ENCODE results near the gene TEX9.
A peak's percentile ranks its signal among the peaks of the same experiment; 100 is the strongest.

TEX9 gene

DNA sequence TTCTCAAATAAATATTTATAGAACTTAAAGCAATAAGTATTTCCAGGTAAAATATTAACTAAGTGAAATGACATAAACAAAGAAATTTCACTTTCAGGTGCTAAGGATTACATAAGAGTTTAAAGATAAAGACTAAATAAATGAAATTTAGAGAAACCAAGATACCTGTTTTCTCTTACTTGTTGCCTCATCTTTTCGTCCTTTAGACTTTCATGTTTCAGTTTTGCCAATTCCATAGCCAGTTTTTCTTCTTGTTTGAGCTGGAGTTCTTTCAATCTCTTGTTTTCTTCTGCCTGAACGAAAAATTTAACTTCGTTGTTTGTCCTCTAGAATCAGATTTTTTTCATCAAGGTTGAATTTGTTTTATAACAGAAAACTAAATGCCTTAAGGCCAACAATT lies 91.0 kb downstream of the TEX9 start:
- DNase-seq: no peak

DNA sequence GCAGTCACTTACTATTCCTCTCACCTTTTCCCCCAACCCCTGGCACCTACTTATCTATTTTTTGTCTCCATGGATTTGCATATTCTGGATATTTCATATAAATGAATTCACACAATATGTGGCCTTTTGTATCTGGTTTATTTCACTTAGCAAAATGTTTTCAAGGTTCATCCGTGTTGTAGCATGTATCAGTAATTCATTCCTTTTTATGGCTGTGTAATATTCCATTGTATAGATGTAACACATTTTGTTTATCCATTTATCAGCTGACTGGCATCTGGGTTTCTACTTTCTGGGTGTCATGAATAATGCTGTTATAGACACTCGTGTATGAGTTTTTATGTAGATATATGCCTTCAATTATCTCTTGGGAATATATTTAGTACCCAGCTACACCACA lies 93.9 kb downstream of the TEX9 start:
- no peak for DNase-seq

DNA sequence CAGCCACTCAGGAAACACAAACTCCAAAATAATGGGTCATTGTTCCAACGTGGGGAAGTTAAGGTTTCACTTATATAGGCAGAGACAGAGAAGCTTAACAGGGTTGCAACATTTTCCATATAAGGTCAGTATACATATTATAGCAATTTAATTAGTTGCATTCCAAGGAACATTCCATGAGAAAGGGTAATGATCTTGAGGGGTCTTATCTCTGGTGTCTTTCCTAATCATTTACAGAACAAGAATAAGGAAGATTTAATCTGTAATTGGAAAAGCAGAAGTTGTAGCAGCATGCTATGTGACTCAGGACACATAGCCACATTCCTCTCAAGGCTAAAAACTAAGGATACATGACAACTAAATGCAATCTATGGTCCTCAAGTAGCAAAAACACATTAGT lies 94.8 kb downstream of the TEX9 start:
- peak; percentile 10 for DNase-seq

DNA sequence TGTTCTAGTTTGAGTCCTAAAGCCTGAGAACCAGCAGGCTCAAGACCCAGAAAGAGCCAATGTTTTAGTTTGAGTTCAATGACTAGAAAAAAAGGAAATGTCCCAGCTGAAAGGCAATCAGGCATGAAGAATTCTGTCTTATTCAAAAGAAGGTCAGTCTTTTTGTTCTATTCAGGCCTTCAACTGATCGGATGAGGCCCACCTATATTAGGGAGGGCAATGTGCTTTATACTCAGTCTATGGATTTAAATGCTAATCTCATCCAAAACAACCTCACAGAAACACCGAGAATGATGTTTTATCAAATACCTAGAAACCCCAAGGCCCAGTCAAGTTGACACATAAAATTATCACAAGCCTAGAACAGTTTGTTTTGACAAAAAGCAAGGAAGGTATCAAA lies 95.7 kb downstream of the TEX9 start:
- DNase-seq: no peak

DNA sequence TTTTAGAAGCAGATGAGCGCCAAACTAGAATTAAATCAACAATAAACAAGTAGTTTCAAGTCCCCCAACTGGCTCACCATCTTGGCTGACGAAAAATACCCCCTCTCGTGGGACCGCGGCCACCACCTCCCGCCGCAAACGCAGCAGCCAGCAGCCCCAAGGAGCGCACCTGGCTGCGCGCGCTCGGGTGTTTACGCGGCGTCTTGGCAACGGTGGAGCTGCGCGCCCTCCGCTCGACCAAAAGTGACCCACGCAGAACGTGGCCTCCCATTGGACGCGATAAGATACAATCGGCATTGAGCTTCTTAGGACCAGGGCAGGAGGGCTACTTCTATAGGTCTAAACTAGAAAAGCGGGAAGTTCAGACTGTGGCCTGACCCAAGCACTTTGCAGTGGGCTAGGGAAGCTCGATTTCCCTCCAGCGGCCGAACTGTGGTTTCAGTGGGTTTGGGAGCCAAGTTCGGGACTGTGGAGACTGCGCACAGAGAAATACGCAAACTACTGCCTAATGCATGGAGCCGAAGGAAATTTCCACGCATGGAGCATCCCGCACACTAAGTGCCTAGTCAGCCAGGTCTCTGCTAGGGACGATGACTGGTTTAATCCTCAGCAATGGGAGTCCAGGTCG lies 99.8 kb downstream of the TEX9 start, which contains the start of gene MNS1:
Gene MNS1, minus strand, starts transcription at position 245 of the 628 bp plus-strand sequence. Its CDS starts 165 bp downstream, at position 80.
- peak; percentile 96 for DNase-seq

DNA sequence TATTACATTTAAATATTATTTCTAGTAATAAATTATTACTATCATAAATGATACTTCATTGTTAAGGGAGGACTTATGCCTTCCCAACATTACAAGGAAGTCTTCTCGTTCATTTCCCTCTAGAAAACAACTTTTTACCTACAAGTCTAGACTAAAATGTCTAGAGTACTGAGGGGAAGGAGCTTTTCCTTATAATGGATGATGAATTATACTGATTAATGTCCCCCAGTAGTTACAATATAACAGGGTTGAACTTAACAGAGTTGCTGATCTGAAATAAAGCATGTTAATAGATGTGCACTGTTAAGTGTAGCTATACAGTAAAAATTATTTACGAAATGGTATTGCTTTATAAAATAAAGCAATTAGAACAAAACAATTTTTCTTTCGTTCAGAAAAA lies 102.4 kb downstream of the TEX9 start:
- no peak for DNase-seq

DNA sequence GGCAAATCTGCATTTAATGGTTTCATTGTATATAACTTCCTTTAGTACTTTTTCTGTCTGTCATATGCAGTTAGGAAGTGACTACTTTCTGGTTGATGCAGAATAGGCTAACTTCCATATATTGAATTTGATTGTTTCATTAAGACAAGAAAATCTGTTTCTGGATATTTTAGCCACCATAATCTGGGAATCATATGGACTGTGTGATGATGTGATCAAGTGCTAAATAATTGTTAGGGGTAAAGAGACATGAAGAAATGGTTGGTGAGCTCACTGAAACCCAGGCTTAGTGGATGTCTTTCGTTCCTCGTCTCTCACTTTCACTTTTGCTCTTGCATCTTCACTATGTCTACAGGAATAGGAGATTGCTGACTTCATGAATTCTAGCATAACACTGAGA lies 103.2 kb downstream of the TEX9 start:
- peak; percentile 43 for DNase-seq

DNA sequence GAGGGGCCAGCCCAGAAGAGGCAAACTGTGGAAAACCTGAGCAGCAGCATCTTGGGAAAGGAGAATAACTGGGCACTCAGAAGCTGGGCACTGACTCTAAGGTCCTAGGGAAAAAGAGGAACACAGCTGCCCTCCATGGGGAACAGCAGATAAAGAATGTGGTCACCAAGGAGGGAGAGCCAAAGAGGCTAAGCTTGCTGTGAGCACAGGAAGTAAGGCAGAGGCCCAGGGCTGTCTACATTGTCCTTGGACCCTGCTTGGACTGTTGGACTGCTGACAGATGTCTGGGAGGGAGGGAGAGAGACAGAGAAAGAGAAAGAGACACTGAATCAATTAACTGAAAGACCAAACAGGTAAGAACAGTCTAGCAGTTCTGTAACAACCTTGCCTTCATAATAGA lies 104.3 kb downstream of the TEX9 start:
- DNase-seq: no peak

DNA sequence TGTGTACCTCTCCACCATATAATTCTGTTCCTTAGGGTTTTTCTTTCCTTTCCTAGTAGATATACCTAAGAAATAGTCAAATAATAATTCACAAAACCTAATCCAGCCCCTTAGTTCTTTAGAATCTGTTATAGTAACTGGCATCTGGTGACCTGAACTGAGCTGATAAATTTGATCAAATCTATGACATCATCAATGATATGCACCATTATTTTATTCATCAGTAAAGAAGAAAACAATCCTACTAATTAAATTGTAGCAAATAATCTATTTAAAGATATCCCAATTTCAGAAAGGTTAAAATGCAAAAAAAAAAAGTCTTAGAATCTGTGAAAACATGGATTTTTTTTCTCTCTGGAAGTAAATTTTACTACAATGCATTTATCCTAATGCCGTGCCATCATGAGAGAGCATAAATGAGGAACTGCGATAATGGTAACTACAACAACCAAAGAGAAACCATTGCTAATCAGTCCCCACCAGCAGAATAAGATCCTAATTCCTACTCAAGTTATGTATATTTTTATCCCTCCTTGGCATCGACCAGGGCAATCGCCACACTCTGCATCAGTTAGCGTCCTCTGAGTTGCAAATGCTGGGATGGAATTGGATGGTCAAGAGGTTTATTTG lies 106.3 kb downstream of the TEX9 start:
- DNase-seq: no peak

DNA sequence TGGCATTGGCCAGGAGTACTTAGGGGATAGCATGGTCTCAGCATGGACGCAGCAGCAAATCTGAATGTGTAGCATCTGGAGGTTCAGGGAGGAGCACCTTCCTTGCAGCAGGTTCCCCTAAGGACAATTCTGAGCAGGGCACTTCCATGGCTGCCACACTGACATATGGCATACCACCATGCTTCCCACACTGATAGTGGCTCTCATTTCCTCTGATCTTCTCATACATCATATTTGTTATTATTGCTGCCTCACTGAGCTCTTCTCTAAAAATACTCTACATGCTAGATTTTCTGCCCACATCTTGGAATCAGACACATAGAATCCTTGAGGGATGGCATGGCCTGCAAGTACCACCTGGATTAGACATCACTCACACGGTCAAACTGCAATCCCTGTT lies 107.1 kb downstream of the TEX9 start:
- DNase-seq: no peak

DNA sequence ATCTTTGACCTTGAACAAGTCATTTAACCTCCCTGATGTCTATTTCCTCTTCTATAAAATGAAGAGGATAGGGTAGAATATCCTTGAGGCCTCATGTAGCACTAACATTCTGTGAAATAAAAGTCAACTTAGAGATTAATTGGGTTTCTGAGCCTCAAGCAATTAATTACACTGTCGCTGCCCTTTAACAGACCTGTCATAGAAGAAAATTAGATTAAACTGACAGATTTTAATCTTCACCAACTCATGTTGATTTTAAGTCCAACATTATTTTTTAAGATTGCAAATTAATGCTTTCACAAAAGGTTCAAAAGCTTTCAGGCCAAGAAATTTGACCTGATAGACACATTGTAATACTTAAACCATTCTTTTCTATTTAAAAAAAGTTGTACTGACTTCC lies 107.8 kb downstream of the TEX9 start:
- no peak for DNase-seq

DNA sequence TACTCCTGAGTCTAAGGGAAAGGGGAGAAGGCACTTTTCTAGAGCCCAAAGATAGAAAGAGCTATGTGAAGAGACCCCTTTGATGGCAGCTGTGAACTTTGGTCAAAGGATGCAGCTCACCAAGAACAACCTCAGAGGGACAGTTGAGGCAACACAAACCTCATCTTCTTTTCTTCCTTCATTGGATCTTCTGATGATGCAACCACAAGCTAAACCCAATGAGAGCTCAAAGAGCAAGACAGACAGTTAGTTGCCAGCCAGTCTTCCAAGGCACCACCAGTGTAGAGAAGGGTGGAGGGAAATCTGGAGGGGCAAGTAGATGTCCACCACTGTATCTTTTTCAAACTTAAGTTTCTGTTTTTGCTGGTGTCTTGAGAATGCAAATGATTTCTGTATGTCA lies 110.1 kb downstream of the TEX9 start:
- no peak for DNase-seq
